ENCODE data around the gene PFDN6. TPM values are rescaled to one million over a fixed set of nuclear protein-coding genes. Genes with fewer than 3 reads are reported as not detected.
A peak's percentile ranks its signal among the peaks of the same experiment; 100 is the strongest.

The PFDN6 gene
- total and polyA plus RNA-seq, 2 of the 13 experiments (the other 11 are each of a cell fraction or from before 2014, with no cell fraction given), result 75.5 to 87.0 TPM

- TF ChIP-seq ZBTB3 (CRISPR knock-in tag; IDR thresholded peaks at IDR 0.05; ENCODE audit: borderline replicate concordance, low read depth), result no peak
- TF ChIP-seq ZNF407 (CRISPR knock-in tag; IDR thresholded peaks at IDR 0.05; ENCODE audit: not compliant biosample characterization), result no peak
- no peak for TF ChIP-seq ZBTB2 (CRISPR knock-in tag; IDR thresholded peaks at IDR 0.05; ENCODE audit: low read depth)
- no peak for TF ChIP-seq HNRNPUL1 (IDR thresholded peaks at IDR 0.05; ENCODE audit: low read depth, low read length)
- no peak for TF ChIP-seq KLF9 (CRISPR knock-in tag; IDR thresholded peaks at IDR 0.05; ENCODE audit: low read depth)
- no peak for TF ChIP-seq ZNF343 (CRISPR knock-in tag; IDR thresholded peaks at IDR 0.05)
- TF ChIP-seq PHF20 (CRISPR knock-in tag; IDR thresholded peaks at IDR 0.05), result peak; percentile 71
- peak; percentile 100 for TF ChIP-seq IRF2 (CRISPR knock-in tag; IDR thresholded peaks at IDR 0.05)
- TF ChIP-seq ZNF10 (CRISPR knock-in tag; IDR thresholded peaks at IDR 0.05; ENCODE audit: borderline replicate concordance, low read depth), result peak; percentile 37; the same call in 1 of the 2 replicates
- TF ChIP-seq NFATC3 (CRISPR knock-in tag; IDR thresholded peaks at IDR 0.05), result no peak
- peak; percentile 19; the same call in 1 of the 2 replicates for TF ChIP-seq PRDM10 (CRISPR knock-in tag; IDR thresholded peaks at IDR 0.05; ENCODE audit: low read depth)
- TF ChIP-seq CERS6 (CRISPR knock-in tag; IDR thresholded peaks at IDR 0.05), result 0 out of 2 replicates have a peak, but pooled peaks have one; percentile 48
- peak; percentile 81 for TF ChIP-seq ZIK1 (CRISPR knock-in tag; IDR thresholded peaks at IDR 0.05; ENCODE audit: borderline replicate concordance, low read depth)
Measured at GRCh38 chr6:33313709-33314514, 24.5 kb downstream of the PFDN6 start, which contains the start of gene TAPBP (continued).
